ENCODE data around the gene CNOT10. TPM values are rescaled to one million over a fixed set of nuclear protein-coding genes. Genes with fewer than 3 reads are reported as not detected.
"Not testable (repeated sequence)": the region's sequence is repeated elsewhere in the genome, so short reads cannot be mapped to it uniquely, and the experiment has no call there.

Gene CNOT10
- total RNA-seq, 1 donor from 2014 or later: 48.7 TPM

GRCh38 chr3:32664630-32665075, 20.3 kb upstream of the CNOT10 start:
- H3K27ac Mint-ChIP-seq; H3K4me3 Mint-ChIP-seq; DNase-seq (ENCODE audit: low spot score in 2 of 2, unreplicated experiment in 2 of 2); H3K9me3 Mint-ChIP-seq; H3K36me3 Mint-ChIP-seq; H3K4me1 Mint-ChIP-seq: not testable (repeated sequence)
- peaks cover 11% of the 10 kb centered on the region for H3K27me3 Mint-ChIP-seq (ENCODE audit: low read depth)
- TF ChIP-seq, protein P1, sequence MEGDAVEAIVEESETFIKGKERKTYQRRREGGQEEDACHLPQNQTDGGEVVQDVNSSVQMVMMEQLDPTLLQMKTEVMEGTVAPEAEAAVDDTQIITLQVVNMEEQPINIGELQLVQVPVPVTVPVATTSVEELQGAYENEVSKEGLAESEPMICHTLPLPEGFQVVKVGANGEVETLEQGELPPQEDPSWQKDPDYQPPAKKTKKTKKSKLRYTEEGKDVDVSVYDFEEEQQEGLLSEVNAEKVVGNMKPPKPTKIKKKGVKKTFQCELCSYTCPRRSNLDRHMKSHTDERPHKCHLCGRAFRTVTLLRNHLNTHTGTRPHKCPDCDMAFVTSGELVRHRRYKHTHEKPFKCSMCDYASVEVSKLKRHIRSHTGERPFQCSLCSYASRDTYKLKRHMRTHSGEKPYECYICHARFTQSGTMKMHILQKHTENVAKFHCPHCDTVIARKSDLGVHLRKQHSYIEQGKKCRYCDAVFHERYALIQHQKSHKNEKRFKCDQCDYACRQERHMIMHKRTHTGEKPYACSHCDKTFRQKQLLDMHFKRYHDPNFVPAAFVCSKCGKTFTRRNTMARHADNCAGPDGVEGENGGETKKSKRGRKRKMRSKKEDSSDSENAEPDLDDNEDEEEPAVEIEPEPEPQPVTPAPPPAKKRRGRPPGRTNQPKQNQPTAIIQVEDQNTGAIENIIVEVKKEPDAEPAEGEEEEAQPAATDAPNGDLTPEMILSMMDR (IDR thresholded peaks at IDR 0.05; ENCODE audit: unreplicated experiment): peak; percentile 83

- H3K27me3 Mint-ChIP-seq (ENCODE audit: low read depth): peaks cover 11% of the 10 kb centered on the region
These were observed 17.9 kb upstream of the CNOT10 start for GRCh38 chr3:32667072-32667582.

GRCh38 chr3:32669226-32669625, 15.8 kb upstream of the CNOT10 start:
- H3K4me1 Mint-ChIP-seq; DNase-seq (ENCODE audit: low spot score in 2 of 2, unreplicated experiment in 2 of 2); H3K36me3 Mint-ChIP-seq: not testable (repeated sequence)

More at GRCh38 chr3:32667072-32667582, 17.9 kb upstream of the CNOT10 start:
- no peak for DNase-seq (ENCODE audit: low spot score in 2 of 2, unreplicated experiment in 2 of 2)
- Mint-ChIP-seq H3K4me1 (no peaks in the 10 kb centered on the region), H3K36me3 (no peaks in the 10 kb centered on the region), H3K4me3 (no peak overlapping the region), H3K27ac (no peak overlapping the region), H3K9me3 (peaks cover 8% of the 10 kb centered on the region)
- TF ChIP-seq, protein P1 (IDR thresholded peaks at IDR 0.05; ENCODE audit: unreplicated experiment): no peak

DNA sequence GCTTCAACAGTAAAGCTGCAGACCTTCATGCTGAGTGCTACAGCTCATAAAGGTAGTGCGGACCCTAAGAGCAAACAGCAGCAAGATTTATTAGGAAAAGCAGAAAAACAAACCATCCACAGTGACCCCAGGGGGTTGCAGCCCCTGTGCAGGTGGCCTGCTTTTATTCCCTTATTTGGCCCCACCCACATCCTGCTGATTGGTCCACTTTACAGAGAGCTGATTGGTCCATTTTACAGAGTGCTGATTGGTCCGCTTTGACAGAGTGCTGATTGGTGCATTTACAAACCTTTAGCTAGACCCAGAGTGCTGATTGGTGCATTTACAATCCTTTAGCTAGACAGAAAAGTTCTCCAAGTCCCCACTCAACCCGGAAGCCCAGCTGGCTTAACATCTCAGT, 11.3 kb upstream of the CNOT10 start:
- H3K4me3 Mint-ChIP-seq; H3K4me1 Mint-ChIP-seq; H3K36me3 Mint-ChIP-seq; DNase-seq (ENCODE audit: low spot score in 2 of 2, unreplicated experiment in 2 of 2); H3K27ac Mint-ChIP-seq; H3K27me3 Mint-ChIP-seq (ENCODE audit: low read depth): not testable (repeated sequence)
- H3K9me3 Mint-ChIP-seq: peaks cover 10% of the 10 kb centered on the region

More at GRCh38 chr3:32669226-32669625, 15.8 kb upstream of the CNOT10 start:
- peaks cover 10% of the 10 kb centered on the region for H3K9me3 Mint-ChIP-seq
- H3K27ac Mint-ChIP-seq, H3K4me3 Mint-ChIP-seq: not testable (repeated sequence)
- H3K27me3 Mint-ChIP-seq (ENCODE audit: low read depth): peaks cover 11% of the 10 kb centered on the region

- Mint-ChIP-seq H3K9me3 (peaks cover 2% of the 10 kb centered on the region), H3K27ac (no peak overlapping the region), H3K4me1 (no peaks in the 10 kb centered on the region), H3K36me3 (no peaks in the 10 kb centered on the region), H3K4me3 (no peak overlapping the region), H3K27me3 (ENCODE audit: low read depth) (no peaks in the 10 kb centered on the region)
- TF ChIP-seq, protein P1 (IDR thresholded peaks at IDR 0.05; ENCODE audit: unreplicated experiment): no peak
- no peak for DNase-seq (ENCODE audit: low spot score in 2 of 2, unreplicated experiment in 2 of 2)
These were observed 9.8 kb upstream of the CNOT10 start for GRCh38 chr3:32675164-32675563.

GRCh38 chr3:32675650-32676049, 9.3 kb upstream of the CNOT10 start:
- no peak for DNase-seq (ENCODE audit: low spot score in 2 of 2, unreplicated experiment in 2 of 2)
- Mint-ChIP-seq H3K4me1 (no peaks in the 10 kb centered on the region), H3K36me3 (no peaks in the 10 kb centered on the region), H3K27ac (no peak overlapping the region), H3K27me3 (ENCODE audit: low read depth) (no peaks in the 10 kb centered on the region), H3K4me3 (no peak overlapping the region), H3K9me3 (peaks cover 2% of the 10 kb centered on the region)
- TF ChIP-seq, protein P1 (IDR thresholded peaks at IDR 0.05; ENCODE audit: unreplicated experiment): no peak

- H3K36me3 Mint-ChIP-seq: no peaks in the 10 kb centered on the region
- H3K4me3 Mint-ChIP-seq: no peak overlapping the region
- H3K9me3 Mint-ChIP-seq: no peaks in the 10 kb centered on the region
- H3K27me3 Mint-ChIP-seq (ENCODE audit: low read depth): no peaks in the 10 kb centered on the region
- H3K4me1 Mint-ChIP-seq: peaks cover 22% of the 10 kb centered on the region
- no peak overlapping the region for H3K27ac Mint-ChIP-seq
- TF ChIP-seq, protein P1 (IDR thresholded peaks at IDR 0.05; ENCODE audit: unreplicated experiment): no peak
- DNase-seq (ENCODE audit: low spot score in 2 of 2, unreplicated experiment in 2 of 2): no peak
These were observed 3.2 kb upstream of the CNOT10 start for GRCh38 chr3:32681811-32682210.

Measured in mesothelial cell of epicardium (in vitro differentiated cells).